ENCODE data around the gene TMEM114.

DNA sequence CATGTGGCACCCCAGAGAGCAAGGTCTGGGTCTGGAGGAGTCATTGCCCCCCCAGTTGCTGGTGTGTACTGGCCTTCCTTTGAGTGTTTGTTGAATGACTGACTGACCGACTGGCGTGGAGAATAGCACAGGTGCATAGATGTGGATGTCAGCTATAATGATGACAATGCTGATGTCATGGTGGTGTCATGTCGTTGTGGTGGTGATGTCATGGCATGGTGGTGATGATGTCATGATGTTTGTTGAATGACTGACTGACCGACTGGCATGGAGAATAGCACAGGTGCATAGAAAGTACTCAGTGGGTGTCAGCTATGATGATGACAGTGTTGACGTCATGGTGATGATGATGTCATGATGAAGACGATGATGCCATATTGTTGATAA, 22.1 kb downstream of the TMEM114 start:
- TF ChIP-seq, protein P1, sequence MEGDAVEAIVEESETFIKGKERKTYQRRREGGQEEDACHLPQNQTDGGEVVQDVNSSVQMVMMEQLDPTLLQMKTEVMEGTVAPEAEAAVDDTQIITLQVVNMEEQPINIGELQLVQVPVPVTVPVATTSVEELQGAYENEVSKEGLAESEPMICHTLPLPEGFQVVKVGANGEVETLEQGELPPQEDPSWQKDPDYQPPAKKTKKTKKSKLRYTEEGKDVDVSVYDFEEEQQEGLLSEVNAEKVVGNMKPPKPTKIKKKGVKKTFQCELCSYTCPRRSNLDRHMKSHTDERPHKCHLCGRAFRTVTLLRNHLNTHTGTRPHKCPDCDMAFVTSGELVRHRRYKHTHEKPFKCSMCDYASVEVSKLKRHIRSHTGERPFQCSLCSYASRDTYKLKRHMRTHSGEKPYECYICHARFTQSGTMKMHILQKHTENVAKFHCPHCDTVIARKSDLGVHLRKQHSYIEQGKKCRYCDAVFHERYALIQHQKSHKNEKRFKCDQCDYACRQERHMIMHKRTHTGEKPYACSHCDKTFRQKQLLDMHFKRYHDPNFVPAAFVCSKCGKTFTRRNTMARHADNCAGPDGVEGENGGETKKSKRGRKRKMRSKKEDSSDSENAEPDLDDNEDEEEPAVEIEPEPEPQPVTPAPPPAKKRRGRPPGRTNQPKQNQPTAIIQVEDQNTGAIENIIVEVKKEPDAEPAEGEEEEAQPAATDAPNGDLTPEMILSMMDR (IDR thresholded peaks at IDR 0.05): no peak
- TF ChIP-seq POLR2AphosphoS5 (IDR thresholded peaks at IDR 0.05): no peak

Data from stomach (tissue), 4 donors.